Stimulated activated CD8-positive, alpha-beta memory T cell treated with anti-CD3 and anti-CD28 coated beads, Interleukin-15, amount 100 ng/mL, for 1 hour (primary cell): ENCODE results near the gene ABHD17C.
"Not testable (repeated sequence)": the region's sequence is repeated elsewhere in the genome, so short reads cannot be mapped to it uniquely, and the experiment has no call there.

Experiments used
- DNase-seq: peaks from one replicate; pipeline ENCODE4 v3.0.0-alpha.2; 2020; ENCODE audit warnings: low read depth

The ABHD17C gene

GRCh38 chr15:80730926-80731325, 35.8 kb downstream of the ABHD17C start:
- no peak for DNase-seq

- no peak for DNase-seq
These were observed 37.1 kb downstream of the ABHD17C start for GRCh38 chr15:80732167-80732566.

GRCh38 chr15:80732818-80733217, 37.7 kb downstream of the ABHD17C start:
- DNase-seq: no peak

GRCh38 chr15:80733460-80733859, 38.4 kb downstream of the ABHD17C start:
- no peak for DNase-seq

- no peak for DNase-seq
These were observed 40.2 kb downstream of the ABHD17C start for GRCh38 chr15:80735344-80735743.

GRCh38 chr15:80736560-80736959, 41.5 kb downstream of the ABHD17C start:
- DNase-seq: no peak

GRCh38 chr15:80739919-80740318, 44.8 kb downstream of the ABHD17C start:
- DNase-seq: no peak

GRCh38 chr15:80742081-80742480, 47.0 kb downstream of the ABHD17C start:
- DNase-seq: no peak

- DNase-seq: no peak
These were observed 48.2 kb downstream of the ABHD17C start for GRCh38 chr15:80743189-80743833.

- no peak for DNase-seq
These were observed 49.3 kb downstream of the ABHD17C start for GRCh38 chr15:80744415-80744814.

GRCh38 chr15:80744826-80745225, 49.7 kb downstream of the ABHD17C start:
- DNase-seq: no peak

- no peak for DNase-seq
These were observed 50.8 kb downstream of the ABHD17C start for GRCh38 chr15:80745888-80746287.

GRCh38 chr15:80747317-80748053, 52.4 kb downstream of the ABHD17C start:
- DNase-seq: no peak

GRCh38 chr15:80749589-80749988, 54.5 kb downstream of the ABHD17C start:
- DNase-seq: no peak

GRCh38 chr15:80750575-80750974, 55.5 kb downstream of the ABHD17C start:
- no peak for DNase-seq

GRCh38 chr15:80752204-80752603, 57.1 kb downstream of the ABHD17C start:
- no peak for DNase-seq

- DNase-seq: no peak
These were observed 58.1 kb downstream of the ABHD17C start for GRCh38 chr15:80753161-80753560.

- DNase-seq: no peak
These were observed 58.9 kb downstream of the ABHD17C start for GRCh38 chr15:80754014-80754413.

GRCh38 chr15:80755885-80756284, 60.8 kb downstream of the ABHD17C start:
- no peak for DNase-seq

- DNase-seq: no peak
These were observed 63.1 kb downstream of the ABHD17C start for GRCh38 chr15:80758130-80758745.

- DNase-seq: no peak
These were observed 65.8 kb downstream of the ABHD17C start for GRCh38 chr15:80760960-80761359.

- no peak for DNase-seq
These were observed 66.6 kb downstream of the ABHD17C start for GRCh38 chr15:80761754-80762153.

GRCh38 chr15:80763235-80763634, 68.1 kb downstream of the ABHD17C start:
- not testable (repeated sequence) for DNase-seq
